GM12878 (cell line): ENCODE measurements around the gene RIPK4. TPM values are rescaled to one million over a fixed set of nuclear protein-coding genes. Genes with fewer than 3 reads are reported as not detected.

Experiments used
- ATAC-seq: fragments of 200-7000 bp; cut with Tn5 transposase; 3 replicates; pipeline ENCODE4 v1.9.1; 2020; ENCODE audit warnings: mild to moderate bottlenecking, moderate library complexity
- BruUV-seq: library from RNA; stranded (reverse); fragments of 400-500 nt; replicated peaks from 2 replicates; lab custom pipeline; 2021; lab: Mats Ljungman, UMichigan
- CTCF ChIA-PET: fragments of 300-600 bp; sonication (Branson Sonifier 250); formaldehyde crosslinking; extraction: SDS; loops from one replicate; lab custom pipeline; 2021; ENCODE audit warnings: inconsistent platforms; lab: Yijun Ruan, JAX
- POLR2A ChIA-PET: fragments of 350-600 bp; formaldehyde crosslinking; extraction: SDS; loops from one replicate; lab custom pipeline; 2021; ENCODE audit warnings: inconsistent platforms; lab: Charles Lee
- RAD21 ChIA-PET: fragments of 300-600 bp; sonication (Branson Sonifier 250); formaldehyde crosslinking; loops from one replicate; lab custom pipeline; 2023; ENCODE audit warnings: antibody characterized with exemption; ENCODE audit not compliant: unreplicated experiment; lab: Charles Lee
- SMC1A ChIA-PET: fragments of 300-600 bp; sonication (Branson Sonifier 250); formaldehyde crosslinking; loops from one replicate; lab custom pipeline; 2023; ENCODE audit not compliant: unreplicated experiment, uncharacterized antibody; lab: Charles Lee
- DNase-seq: peaks from one replicate; pipeline ENCODE4 v3.0.0-alpha.2; 2011; ENCODE audit warnings: low read depth, low spot score
- FAIRE-seq: peaks from 3 replicates; lab custom pipeline; 2011; peaks lifted over from hg19 to GRCh38; lab: Jason Lieb, UNC
- H2AFZ ChIP-seq: 2 replicates; pipeline ENCODE4 v1.6.0; 2011; ENCODE audit warnings: low read depth, low read length, control low read depth; ENCODE audit not compliant: control insufficient read depth
- H3K27ac ChIP-seq: 2 replicates; pipeline ENCODE4 v1.5.1; 2011; ENCODE audit warnings: control low read depth; ENCODE audit not compliant: control insufficient read depth, insufficient read depth
- H3K27me3 ChIP-seq, 2 experiments: replicated peaks in 1 of 2; 2 replicates each; pipeline versions ENCODE4 v1.6.0 to v1.6.1; 2011; ENCODE audit warnings: low read length in 1 of 2; ENCODE audit not compliant: control insufficient read depth in 2 of 2, insufficient read depth in 2 of 2
- H3K36me3 ChIP-seq, 2 experiments: 2 replicates each; pipeline ENCODE4 v1.5.1; 2011; ENCODE audit warnings: low read length in 1 of 2; ENCODE audit not compliant: control insufficient read depth in 2 of 2, insufficient read depth in 2 of 2
- H3K4me1 ChIP-seq: 2 replicates; pipeline ENCODE4 v1.6.1; 2011; ENCODE audit warnings: mild to moderate bottlenecking, low read length, moderate library complexity, mixed read lengths; ENCODE audit not compliant: control insufficient read depth, insufficient read depth
- H3K4me2 ChIP-seq: 2 replicates; pipeline ENCODE4 v1.6.0; 2011; ENCODE audit warnings: control low read depth; ENCODE audit not compliant: control insufficient read depth, insufficient read depth
- H3K4me3 ChIP-seq: fragments of 200-600 bp; sonication (generic); 2 replicates; pipeline ENCODE4 v1.5.1; 2016
- H3K79me2 ChIP-seq: 2 replicates; pipeline ENCODE4 v1.6.0; 2011; ENCODE audit warnings: low read length; ENCODE audit not compliant: control insufficient read depth, insufficient read depth
- H3K9ac ChIP-seq: 2 replicates; pipeline ENCODE4 v1.8.0; 2011; ENCODE audit warnings: low read length, control low read depth, mixed read lengths; ENCODE audit not compliant: control insufficient read depth, insufficient read depth
- H3K9me3 ChIP-seq: replicated peaks from 3 replicates; pipeline ENCODE4 v1.5.1; 2011; ENCODE audit warnings: mild to moderate bottlenecking, low read length; ENCODE audit not compliant: control insufficient read depth, insufficient read depth
- H4K20me1 ChIP-seq: 2 replicates; pipeline ENCODE4 v1.6.0; 2011; ENCODE audit not compliant: control insufficient read depth, insufficient read depth
- CEBPZ ChIP-seq: fragments of 150-350 bp; IDR thresholded peaks from 2 replicates; pipeline ENCODE4 v1.6.1; 2016; ENCODE audit warnings: low read depth, low read length
- E2F8 ChIP-seq: fragments of 450-650 bp; IDR thresholded peaks from 2 replicates; pipeline ENCODE4 v1.6.1; 2018; ENCODE audit warnings: mild to moderate bottlenecking, low read depth, moderate library complexity; ENCODE audit not compliant: partially characterized antibody
- HDGF ChIP-seq: fragments of 450-650 bp; IDR thresholded peaks from 2 replicates; pipeline ENCODE4 v1.6.1; 2016; ENCODE audit warnings: antibody characterized with exemption
- NR2F1 ChIP-seq: fragments of 450-650 bp; conservative IDR thresholded peaks from 2 replicates; pipeline ENCODE4 v1.6.1; 2017; ENCODE audit warnings: mild to moderate bottlenecking
- ZBED1 ChIP-seq: IDR thresholded peaks from 2 replicates; pipeline ENCODE4 v1.6.1; 2016; ENCODE audit warnings: borderline replicate concordance
- ZNF622 ChIP-seq: fragments of 450-650 bp; IDR thresholded peaks from 2 replicates; pipeline ENCODE4 v1.6.1; 2017; ENCODE audit warnings: mild to moderate bottlenecking, inconsistent platforms
- WGBS: methylation state at CpG from one replicate; pipeline ENCODE4 v1.1.6; 2016; ENCODE audit warnings: low lambda C conversion rate; ENCODE audit not compliant: insufficient replicate concordance, insufficient coverage; ENCODE audit errors: missing lambda C conversion rate; 5-methylcytosine and 5-hydroxymethylcytosine counted together
- in situ Hi-C: fragments of 300-500 bp; cut with MboI; formaldehyde crosslinking; loops from 9 replicates; pipeline ENCODE4 v1.14.3; 2018; ENCODE audit warnings: mixed read lengths
- intact Hi-C: fragments of 100-400 bp; cut with micrococcal nuclease; formaldehyde crosslinking; loops from one replicate; pipeline ENCODE4 v1.14.2; 2022; ENCODE audit not compliant: unreplicated experiment
- polyA plus RNA-seq, 11 experiments: library from polyadenylated mRNA; depleted of rRNA in 4 of 11; unstranded in 6 of 11; stranded (reverse) in 5 of 11; fragments of >200 nt; fragmentation: Nextera tagmentation in 4 of 11; fragmentation: Illumina TruSeq in 1 of 11; extraction: Ambion mirVana in 4 of 11; extraction: Trizol in 1 of 11; gene quantifications; 1 replicate in 1 of 11; 2 replicates in 10 of 11; pipeline versions ENCODE4 v1.2.1 to v1.2.3, GENCODE V29; 2011 to 2016; ENCODE audit warnings: inconsistent platforms in 2 of 11, missing spikeins in 2 of 11, low read depth in 1 of 11
- total RNA-seq, 4 experiments: library from RNA; depleted of rRNA in 3 of 4; stranded (reverse); fragments of >200 nt in 3 of 4; fragmentation: Illumina TruSeq in 1 of 4; extraction: Trizol in 1 of 4; gene quantifications; 2 replicates each; pipeline versions ENCODE4 v1.2.1 to v1.2.3, GENCODE V29; 2013 to 2021

RIPK4 gene
- total and polyA plus RNA-seq, 10 of the 15 experiments (the other 5 are each of a cell fraction or from before 2014, with no cell fraction given): 0.05 TPM; not detected in 9

- ATAC-seq (no peak), DNase-seq (no peak), FAIRE-seq (no peak)
- Histone ChIP-seq H3K4me3 (no peak overlapping the region), H2AFZ (no peak overlapping the region), H3K79me2 (no peaks in the 10 kb centered on the region), H4K20me1 (no peaks in the 10 kb centered on the region), H3K4me2 (no peak overlapping the region), H3K9ac (no peak overlapping the region), H3K9me3 (no peaks in the 10 kb centered on the region; the same call in 2 of the 3 replicates), H3K36me3 (peaks cover 17 to 31% of the 10 kb centered on the region in 2 experiments; a peak in 3 of 4 replicates), H3K27ac (no peak overlapping the region), H3K4me1 (no peaks in the 10 kb centered on the region), H3K27me3 (no peaks in the 10 kb centered on the region)
- in situ Hi-C loops (no loop called here), intact Hi-C loops (no loop called here)
- 98% methylated on average over 4 of the region's 4 CpGs for WGBS
- CTCF ChIA-PET: interaction anchor here (1.6 kb wide), 1 partner anchor 10 kb away, joined by 6 read pairs; no protein-coding TSS in a partner anchor
- BruUV-seq: no TSS peak
- SMC1A ChIA-PET: interaction anchor here (0.6 kb wide), 1 partner anchor 515 kb away, joined by 3 read pairs; no protein-coding TSS in a partner anchor
- POLR2A ChIA-PET: no interaction called here
- RAD21 ChIA-PET: no interaction called here
- TF ChIP-seq ZBED1 (no peak), CEBPZ (no peak), HDGF (peak; percentile 43; the same call in 1 of the 2 replicates)
Observed at GRCh38 chr21:41806773-41807172, 39.9 kb upstream of the RIPK4 start.

DNA sequence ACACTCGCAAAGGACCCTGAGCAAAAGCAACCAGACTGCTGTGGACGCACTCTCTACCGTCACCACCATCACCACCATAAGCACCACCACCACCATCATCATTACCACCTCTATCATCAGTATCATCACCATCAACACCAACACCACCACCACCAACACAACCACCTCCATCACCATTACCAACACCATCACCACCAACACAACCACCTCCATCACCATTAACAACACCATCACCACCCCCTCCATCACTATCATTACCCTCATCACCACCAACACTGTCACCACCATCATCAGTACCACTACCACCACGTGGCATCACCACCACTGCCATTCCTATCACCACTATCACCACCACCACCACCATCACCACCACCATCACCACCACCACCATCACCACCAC is 38.8 kb upstream of the RIPK4 start:
- H3K27me3 ChIP-seq: no peaks in the 10 kb centered on the region
- intact Hi-C loops: no loop called here
- no peaks in the 10 kb centered on the region for H4K20me1 ChIP-seq
- H3K27ac ChIP-seq: no peak overlapping the region
- no TSS peak for BruUV-seq
- H3K36me3 ChIP-seq: peaks cover 25 to 36% of the 10 kb centered on the region in 2 experiments
- no peak for FAIRE-seq
- H3K9me3 ChIP-seq: no peaks in the 10 kb centered on the region; the same call in 2 of the 3 replicates
- no peaks in the 10 kb centered on the region for H3K4me1 ChIP-seq
- TF ChIP-seq E2F8 (no peak), ZNF622 (no peak), NR2F1 (no peak), HDGF (0 out of 2 replicates have a peak, but pooled peaks have one; percentile 35)
- H3K9ac ChIP-seq: no peak overlapping the region
- ChIA-PET SMC1A (no interaction called here), POLR2A (no interaction called here), CTCF (no interaction called here), RAD21 (no interaction called here)
- H3K4me2 ChIP-seq: no peak overlapping the region
- no peak overlapping the region for H3K4me3 ChIP-seq
- H3K79me2 ChIP-seq: no peaks in the 10 kb centered on the region
- 100% methylated on average over 4 of the region's 4 CpGs for WGBS
- DNase-seq: no peak
- no peak for ATAC-seq
- in situ Hi-C loops: no loop called here
- H2AFZ ChIP-seq: no peak overlapping the region
